Uterus (tissue), 4 donors: ENCODE measurements around the gene ZNF853. TPM values are rescaled to one million over a fixed set of nuclear protein-coding genes. Genes with fewer than 3 reads are reported as not detected.

ENCODE experiments used
- DNase-seq, 2 donors: peaks; one replicate each; pipeline ENCODE4 v3.0.0-alpha.2; 2019 to 2020
- H3K27ac ChIP-seq, 2 donors: fragments of 200-600 bp; sonication (generic); 1 replicate in 1 of 2; 2 replicates in 1 of 2; pipeline ENCODE4 v1.5.1; 2016 to 2018
- H3K27me3 ChIP-seq, 2 donors: fragments of 200-600 bp; sonication (generic); one replicate each; pipeline ENCODE4 v1.5.1; 2018 to 2019; ENCODE audit warnings: control low read depth in 1 of 2
- H3K36me3 ChIP-seq, 2 donors: fragments of 200-600 bp; sonication (generic); one replicate each; pipeline ENCODE4 v1.5.1; 2019; ENCODE audit warnings: control low read depth in 1 of 2
- H3K4me1 ChIP-seq, 2 donors: fragments of 200-600 bp; sonication (generic); one replicate each; pipeline ENCODE4 v1.5.1; 2018 to 2019; ENCODE audit warnings: control low read depth in 1 of 2
- H3K4me3 ChIP-seq, 2 donors: fragments of 200-600 bp; sonication (generic); 1 replicate in 1 of 2; 2 replicates in 1 of 2; pipeline ENCODE4 v1.5.1; 2018 to 2019; ENCODE audit warnings: mild to moderate bottlenecking in 1 of 2
- H3K9me3 ChIP-seq, 2 donors: fragments of 200-600 bp; sonication (generic); one replicate each; pipeline ENCODE4 v1.5.1; 2019; ENCODE audit warnings: control low read depth in 1 of 2
- CTCF ChIP-seq, 4 experiments: fragments of 200-600 bp in 2 of 4; fragments of 450-650 bp in 2 of 4; sonication (generic) in 2 of 4; IDR thresholded peaks; one replicate each; pipeline ENCODE4 v1.5.1; 2016 to 2019; ENCODE audit warnings: antibody characterized with exemption in 4 of 4, mild to moderate bottlenecking in 2 of 4, moderate library complexity in 1 of 4
- POLR2A ChIP-seq, 2 donors: fragments of 450-650 bp; IDR thresholded peaks; one replicate each; pipeline ENCODE4 v1.6.1; 2016; ENCODE audit warnings: antibody characterized with exemption in 2 of 2, mild to moderate bottlenecking in 1 of 2, moderate library complexity in 1 of 2
- intact Hi-C: fragments of 100-400 bp; cut with DNase I; formaldehyde crosslinking; loops from one replicate; pipeline ENCODE4 v1.15.1; 2023; ENCODE audit warnings: low total_unique reads
- total RNA-seq, 4 donors: library from RNA; depleted of rRNA in 3 of 4; stranded (reverse); fragments of >200 nt in 3 of 4; gene quantifications; one replicate each; pipeline versions ENCODE4 v1.1.0 to v1.2.4, GENCODE V29; 2014 to 2023
- donor health status: DM: yes; HTN: yes; CAD: no.

Gene ZNF853
- total RNA-seq, 4 donors from 2014 or later: 0.88 to 20.7 (median 11.8) TPM

GRCh38 chr7:6648066-6648814, 32.8 kb downstream of the ZNF853 start:
- no peak for DNase-seq
- H3K9me3 ChIP-seq: no peaks in the 10 kb centered on the region
- no peak overlapping the region for H3K4me3 ChIP-seq
- H3K27ac ChIP-seq: no peak overlapping the region
- TF ChIP-seq POLR2A (IDR thresholded peaks at IDR 0.05): no peak
- no peak for TF ChIP-seq CTCF (IDR thresholded peaks at IDR 0.05)
- H3K36me3 ChIP-seq: no peaks in the 10 kb centered on the region
- no peaks in the 10 kb centered on the region for H3K27me3 ChIP-seq
- no peaks in the 10 kb centered on the region for H3K4me1 ChIP-seq
- intact Hi-C loops: no loop called here

GRCh38 chr7:6648815-6649104, 33.4 kb downstream of the ZNF853 start:
- Histone ChIP-seq H3K27ac (no peak overlapping the region), H3K36me3 (no peaks in the 10 kb centered on the region), H3K27me3 (no peaks in the 10 kb centered on the region), H3K4me3 (no peak overlapping the region), H3K9me3 (no peaks in the 10 kb centered on the region), H3K4me1 (no peaks in the 10 kb centered on the region)
- no peak for TF ChIP-seq POLR2A (IDR thresholded peaks at IDR 0.05)
- no peak for TF ChIP-seq CTCF (IDR thresholded peaks at IDR 0.05)
- DNase-seq: no peak
- intact Hi-C loops: no loop called here

GRCh38 chr7:6649241-6649961, 34.0 kb downstream of the ZNF853 start:
- TF ChIP-seq POLR2A (IDR thresholded peaks at IDR 0.05) (no peak), CTCF (IDR thresholded peaks at IDR 0.05) (no peak)
- Histone ChIP-seq H3K4me1 (no peaks in the 10 kb centered on the region), H3K36me3 (no peaks in the 10 kb centered on the region), H3K9me3 (no peaks in the 10 kb centered on the region), H3K27me3 (no peaks in the 10 kb centered on the region), H3K4me3 (no peak overlapping the region), H3K27ac (no peak overlapping the region)
- intact Hi-C loops: no loop called here
- no peak for DNase-seq

- Histone ChIP-seq H3K27ac (no peak overlapping the region), H3K9me3 (no peaks in the 10 kb centered on the region), H3K4me1 (no peaks in the 10 kb centered on the region), H3K36me3 (no peaks in the 10 kb centered on the region), H3K4me3 (no peak overlapping the region), H3K27me3 (no peaks in the 10 kb centered on the region)
- DNase-seq: no peak
- TF ChIP-seq CTCF (IDR thresholded peaks at IDR 0.05) (no peak), POLR2A (IDR thresholded peaks at IDR 0.05) (no peak)
- intact Hi-C loops: no loop called here
Observed at GRCh38 chr7:6650086-6650485, 34.7 kb downstream of the ZNF853 start.

GRCh38 chr7:6650521-6651011, 35.2 kb downstream of the ZNF853 start:
- H3K27ac ChIP-seq: no peak overlapping the region
- no peaks in the 10 kb centered on the region for H3K36me3 ChIP-seq
- TF ChIP-seq CTCF (IDR thresholded peaks at IDR 0.05): no peak
- TF ChIP-seq POLR2A (IDR thresholded peaks at IDR 0.05): no peak
- H3K27me3 ChIP-seq: no peaks in the 10 kb centered on the region
- H3K4me1 ChIP-seq: no peaks in the 10 kb centered on the region
- intact Hi-C loops: no loop called here
- H3K4me3 ChIP-seq: no peak overlapping the region
- DNase-seq: no peak
- no peaks in the 10 kb centered on the region for H3K9me3 ChIP-seq
